HG02973 (cell line): ENCODE results near the gene PIGN.

ENCODE experiments used
- ATAC-seq: cut with Tn5 transposase; IDR thresholded peaks from one replicate; pipeline ENCODE4 v1.9.1; 2021; ENCODE audit warnings: moderate library complexity; ENCODE audit not compliant: unreplicated experiment

Gene PIGN

GRCh38 chr18:62023536-62023935, 163.3 kb downstream of the PIGN start:
- ATAC-seq = no peak

GRCh38 chr18:62018759-62019041, 168.2 kb downstream of the PIGN start:
- no peak for ATAC-seq

- no peak for ATAC-seq
Observed at GRCh38 chr18:62018034-62018758, 168.7 kb downstream of the PIGN start.

GRCh38 chr18:62017618-62018017, 169.2 kb downstream of the PIGN start:
- no peak for ATAC-seq

- no peak for ATAC-seq
Observed at GRCh38 chr18:62011416-62011815, 175.4 kb downstream of the PIGN start.

- ATAC-seq = no peak
Observed at GRCh38 chr18:62009521-62009920, 177.3 kb downstream of the PIGN start.

- ATAC-seq = no peak
Observed at GRCh38 chr18:62001396-62001795, 185.5 kb downstream of the PIGN start.

GRCh38 chr18:61998957-61999356, 187.9 kb downstream of the PIGN start:
- ATAC-seq = no peak

- no peak for ATAC-seq
Observed at GRCh38 chr18:61998335-61998734, 188.5 kb downstream of the PIGN start.

GRCh38 chr18:61995618-61996017, 191.2 kb downstream of the PIGN start:
- ATAC-seq = no peak

- no peak for ATAC-seq
Observed at GRCh38 chr18:61993831-61994230, 193.0 kb downstream of the PIGN start.

- no peak for ATAC-seq
Observed at GRCh38 chr18:61992923-61993322, 193.9 kb downstream of the PIGN start.

- ATAC-seq = no peak
Observed at GRCh38 chr18:61992285-61992684, 194.6 kb downstream of the PIGN start.

GRCh38 chr18:61991836-61992235, 195.0 kb downstream of the PIGN start:
- no peak for ATAC-seq

- ATAC-seq = no peak
Observed at GRCh38 chr18:61991201-61991600, 195.7 kb downstream of the PIGN start.
